GM12892 (cell line): ENCODE data around the gene MRPS35.

ENCODE experiments used
- POLR2A ChIP-seq: IDR thresholded peaks from 2 replicates; pipeline ENCODE4 v1.6.1; 2011; ENCODE audit warnings: low read depth, low read length, control low read depth
- TAF1 ChIP-seq: IDR thresholded peaks from 2 replicates; pipeline ENCODE4 v1.6.1; 2011; ENCODE audit warnings: low read depth, mild to moderate bottlenecking, control low read depth, low read length, borderline replicate concordance

GRCh38 chr12:27796128-27796527 lies 85.5 kb downstream of the MRPS35 start:
- TF ChIP-seq TAF1, result no peak
- no peak for TF ChIP-seq POLR2A
